HCT116 (cell line): ENCODE data around the gene ARHGAP10. TPM values are rescaled to one million over a fixed set of nuclear protein-coding genes. Genes with fewer than 3 reads are reported as not detected.

ENCODE experiments used
- ATAC-seq: fragments of 200-7000 bp; cut with Tn5 transposase; 2 replicates; pipeline ENCODE4 v1.9.1; 2020; ENCODE audit warnings: mild to moderate bottlenecking, moderate library complexity
- BruUV-seq: library from RNA; stranded (reverse); fragments of 400-500 nt; replicated peaks from 2 replicates; lab custom pipeline; 2021; lab: Mats Ljungman, UMichigan
- CTCF ChIA-PET: fragments of 300-600 bp; sonication (Branson Sonifier 250); formaldehyde crosslinking; loops from one replicate; lab custom pipeline; 2021; ENCODE audit warnings: antibody characterized with exemption; lab: Charles Lee
- POLR2A ChIA-PET: fragments of 300-600, 350-600 bp; sonication (Branson Sonifier 250); formaldehyde crosslinking; loops from one replicate; lab custom pipeline; 2021; ENCODE audit warnings: antibody characterized with exemption; lab: Charles Lee
- RAD21 ChIA-PET, 2 experiments: fragments of 300-600 bp; sonication (Branson Sonifier 250); formaldehyde crosslinking; loops; one replicate each; lab custom pipeline; 2023; ENCODE audit warnings: low total read pairs in 2 of 2; ENCODE audit not compliant: uncharacterized antibody in 2 of 2, unreplicated experiment in 2 of 2, low non-redundant PET in 1 of 2; lab: Charles Lee
- DNase-seq: peaks from one replicate; pipeline ENCODE4 v3.0.0-alpha.2; 2010; ENCODE audit warnings: low read depth, low spot score
- H2AFZ ChIP-seq: fragments of 200-600 bp; shearing (Covaris generic), sonication (generic); 2 replicates; pipeline ENCODE4 v1.6.1; 2017; ENCODE audit warnings: low read depth, mixed run types, mixed read lengths, antibody characterized with exemption, low read length; ENCODE audit not compliant: poor library complexity, severe bottlenecking
- H3K27ac ChIP-seq: 2 replicates; pipeline ENCODE4 v1.5.1; 2012; ENCODE audit warnings: low read depth, low read length
- H3K27me3 ChIP-seq: fragments of 200-600 bp; sonication (generic); 2 replicates; pipeline ENCODE4 v1.6.1; 2016; ENCODE audit warnings: mixed run types, low read length, mixed read lengths; ENCODE audit not compliant: insufficient read depth
- H3K36me3 ChIP-seq, 2 experiments: fragments of 200-500 bp in 1 of 2; fragments of 200-600 bp in 1 of 2; sonication (Bioruptor generic) in 1 of 2; sonication (generic) in 1 of 2; 2 replicates each; pipeline versions ENCODE4 v1.5.1 to v1.6.1; 2014 to 2016; ENCODE audit warnings: low read length in 2 of 2, inconsistent platforms in 1 of 2, mixed read lengths in 1 of 2, mixed run types in 1 of 2; ENCODE audit not compliant: insufficient read depth in 2 of 2, control insufficient read depth in 1 of 2
- H3K4me1 ChIP-seq, 2 experiments: fragments of 200-600 bp in 1 of 2; sonication (generic) in 1 of 2; 2 replicates each; pipeline versions ENCODE4 v1.5.1 to v1.6.1; 2012 to 2017; ENCODE audit warnings: low read length in 2 of 2, inconsistent platforms in 1 of 2, mild to moderate bottlenecking in 1 of 2, mixed read lengths in 1 of 2, mixed run types in 1 of 2, moderate library complexity in 1 of 2; ENCODE audit not compliant: insufficient read depth in 2 of 2, control insufficient read depth in 1 of 2
- H3K4me2 ChIP-seq: fragments of 200-600 bp; sonication (generic); 2 replicates; pipeline ENCODE4 v1.6.1; 2017; ENCODE audit warnings: mixed run types, low read length, mixed read lengths
- H3K4me3 ChIP-seq, 2 experiments: fragments of 200-600 bp in 1 of 2; sonication (generic) in 1 of 2; replicated peaks in 1 of 2; 2 replicates each; pipeline ENCODE4 v1.5.1; 2011 to 2016; ENCODE audit warnings: low read length in 2 of 2, control low read depth in 1 of 2, low read depth in 1 of 2, mild to moderate bottlenecking in 1 of 2, mixed read lengths in 1 of 2, mixed run types in 1 of 2
- H3K79me2 ChIP-seq: fragments of 200-600 bp; sonication (generic); 2 replicates; pipeline ENCODE4 v1.6.1; 2017; ENCODE audit warnings: mild to moderate bottlenecking, mixed run types, low read length, moderate library complexity, mixed read lengths; ENCODE audit not compliant: insufficient read depth
- H3K9ac ChIP-seq: fragments of 200-600 bp; sonication (generic); 2 replicates; pipeline ENCODE4 v1.6.1; 2016; ENCODE audit warnings: low read length, mixed read lengths
- H3K9me2 ChIP-seq: fragments of 200-600 bp; sonication (generic), shearing (Covaris generic); 2 replicates; pipeline ENCODE4 v1.6.1; 2017; ENCODE audit warnings: mixed run types, mild to moderate bottlenecking, moderate library complexity; ENCODE audit not compliant: insufficient read depth
- H3K9me3 ChIP-seq, 2 experiments: fragments of 200-500 bp in 1 of 2; fragments of 200-600 bp in 1 of 2; sonication (Bioruptor generic) in 1 of 2; sonication (generic) in 1 of 2; 2 replicates each; pipeline ENCODE4 v1.6.1; 2014 to 2017; ENCODE audit warnings: low read length in 2 of 2, mixed read lengths in 2 of 2, inconsistent platforms in 1 of 2, low read depth in 1 of 2, mild to moderate bottlenecking in 1 of 2, mixed run types in 1 of 2, moderate library complexity in 1 of 2; ENCODE audit not compliant: control insufficient read depth in 1 of 2, insufficient read depth in 1 of 2
- H4K20me1 ChIP-seq: fragments of 200-600 bp; sonication (generic), shearing (Covaris generic); 2 replicates; pipeline ENCODE4 v1.6.1; 2017; ENCODE audit warnings: mixed run types, mild to moderate bottlenecking, moderate library complexity; ENCODE audit not compliant: insufficient read depth
- CBX3 ChIP-seq: IDR thresholded peaks from 2 replicates; pipeline ENCODE4 v1.6.1; 2012; ENCODE audit warnings: low read depth
- EGR1 ChIP-seq: IDR thresholded peaks from 2 replicates; pipeline ENCODE4 v1.6.1; 2012; ENCODE audit warnings: low read depth
- ELF1 ChIP-seq: IDR thresholded peaks from 2 replicates; pipeline ENCODE4 v1.6.1; 2012; ENCODE audit warnings: low read depth, borderline replicate concordance
- EZH2phosphoT487 ChIP-seq: fragments of 200-600 bp; IDR thresholded peaks from 2 replicates; pipeline ENCODE4 v1.6.1; 2018; ENCODE audit warnings: antibody characterized with exemption, borderline replicate concordance
- JUND ChIP-seq: IDR thresholded peaks from 2 replicates; pipeline ENCODE4 v1.6.1; 2012
- MAX ChIP-seq: IDR thresholded peaks from 2 replicates; pipeline ENCODE4 v1.6.1; 2012
- RAD21 ChIP-seq: IDR thresholded peaks from 2 replicates; pipeline ENCODE4 v1.6.1; 2012; ENCODE audit warnings: low read depth, mild to moderate bottlenecking
- REST ChIP-seq: IDR thresholded peaks from 2 replicates; pipeline ENCODE4 v1.6.1; 2012; ENCODE audit warnings: low read depth
- SIN3A ChIP-seq: IDR thresholded peaks from 2 replicates; pipeline ENCODE4 v1.6.1; 2012; ENCODE audit warnings: low read depth
- SP1 ChIP-seq: IDR thresholded peaks from 2 replicates; pipeline ENCODE4 v1.6.1; 2012; ENCODE audit warnings: low read depth
- SRF ChIP-seq: IDR thresholded peaks from 2 replicates; pipeline ENCODE4 v1.6.1; 2012; ENCODE audit warnings: low read depth
- TCF7L2 ChIP-seq: IDR thresholded peaks from 2 replicates; pipeline ENCODE4 v1.7.0; 2011; ENCODE audit warnings: borderline replicate concordance, inconsistent platforms; ENCODE audit not compliant: insufficient read depth, insufficient read length; ENCODE audit errors: extremely low read depth
- ZBTB33 ChIP-seq: IDR thresholded peaks from 2 replicates; pipeline ENCODE4 v1.6.1; 2011; ENCODE audit warnings: mild to moderate bottlenecking, low read length, moderate library complexity; ENCODE audit not compliant: insufficient replicate concordance; ENCODE audit errors: extremely low read depth
- ZFX ChIP-seq: fragments of 450-650 bp; IDR thresholded peaks from 2 replicates; pipeline ENCODE4 v1.6.1; 2017
- ZNF274 ChIP-seq: fragments of 200-500 bp; sonication (Bioruptor generic); IDR thresholded peaks from 2 replicates; pipeline ENCODE4 v1.6.1; 2014; ENCODE audit warnings: mild to moderate bottlenecking, low read depth, low read length, inconsistent platforms
- intact Hi-C: fragments of 100-400 bp; cut with micrococcal nuclease; formaldehyde crosslinking; loops from 2 replicates; pipeline ENCODE4 v1.10.0; 2022
- total RNA-seq: library from RNA; stranded (reverse); gene quantifications from one replicate; pipeline ENCODE4 v1.2.1, GENCODE V29; 2021; ENCODE audit not compliant: unreplicated experiment

Gene ARHGAP10
- total RNA-seq, 1 experiment from 2014 or later: 24.7 TPM

GRCh38 chr4:147958057-147958456, 226.2 kb downstream of the ARHGAP10 start:
- H3K27me3 ChIP-seq: no peaks in the 10 kb centered on the region
- H3K9me2 ChIP-seq: no peaks in the 10 kb centered on the region
- no peaks in the 10 kb centered on the region for H3K9me3 ChIP-seq
- H3K36me3 ChIP-seq: no peaks in the 10 kb centered on the region
- no peaks in the 10 kb centered on the region for H3K79me2 ChIP-seq
- H4K20me1 ChIP-seq: no peaks in the 10 kb centered on the region
- H3K9ac ChIP-seq: no peak overlapping the region
- H3K27ac ChIP-seq: no peak overlapping the region
- no TSS peak for BruUV-seq
- no peak overlapping the region for H3K4me3 ChIP-seq
- ATAC-seq: no peak
- POLR2A ChIA-PET: no interaction called here
- RAD21 ChIA-PET: no interaction called here
- CTCF ChIA-PET: no interaction called here
- intact Hi-C loops: no loop called here
- TF ChIP-seq ELF1 (no peak), SP1 (no peak), MAX (no peak), SRF (no peak)
- TF ChIP-seq, all 23 proteins: peak for 0
- H3K4me1 ChIP-seq: no peaks in the 10 kb centered on the region
- H2AFZ ChIP-seq: no peak overlapping the region
- DNase-seq: no peak
- no peak overlapping the region for H3K4me2 ChIP-seq

GRCh38 chr4:147958489-147959065, 226.7 kb downstream of the ARHGAP10 start:
- H3K9me3 ChIP-seq: no peaks in the 10 kb centered on the region
- RAD21 ChIA-PET: no interaction called here
- no peak overlapping the region for H3K27ac ChIP-seq
- no peaks in the 10 kb centered on the region for H3K9me2 ChIP-seq
- DNase-seq (no peak), ATAC-seq (no peak)
- no peaks in the 10 kb centered on the region for H3K27me3 ChIP-seq
- no peak overlapping the region for H3K4me2 ChIP-seq
- H3K4me3 ChIP-seq: no peak overlapping the region
- no peaks in the 10 kb centered on the region for H4K20me1 ChIP-seq
- CTCF ChIA-PET: no interaction called here
- no peaks in the 10 kb centered on the region for H3K79me2 ChIP-seq
- no peaks in the 10 kb centered on the region for H3K4me1 ChIP-seq
- POLR2A ChIA-PET: no interaction called here
- H3K9ac ChIP-seq: no peak overlapping the region
- intact Hi-C loops: no loop called here
- no peak overlapping the region for H2AFZ ChIP-seq
- no TSS peak for BruUV-seq
- no peaks in the 10 kb centered on the region for H3K36me3 ChIP-seq
- TF ChIP-seq JUND (no peak), TCF7L2 (no peak), SIN3A (no peak), RAD21 (no peak), CBX3 (no peak), EGR1 (no peak), REST (no peak), EZH2phosphoT487 (no peak), ZFX (no peak), SP1 (no peak), ZBTB33 (no peak), MAX (no peak), ZNF274 (no peak), ELF1 (no peak)
